ENCODE results near the gene SELENOH. TPM values are rescaled to one million over a fixed set of nuclear protein-coding genes. Genes with fewer than 3 reads are reported as not detected.

Gene SELENOH, protein sequence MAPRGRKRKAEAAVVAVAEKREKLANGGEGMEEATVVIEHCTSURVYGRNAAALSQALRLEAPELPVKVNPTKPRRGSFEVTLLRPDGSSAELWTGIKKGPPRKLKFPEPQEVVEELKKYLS
- total RNA-seq, result 100 to 1,000 TPM in 2 of 4 donors, 10 to 100 TPM in 2; 78.2 to 117 (median 102) TPM

DNA sequence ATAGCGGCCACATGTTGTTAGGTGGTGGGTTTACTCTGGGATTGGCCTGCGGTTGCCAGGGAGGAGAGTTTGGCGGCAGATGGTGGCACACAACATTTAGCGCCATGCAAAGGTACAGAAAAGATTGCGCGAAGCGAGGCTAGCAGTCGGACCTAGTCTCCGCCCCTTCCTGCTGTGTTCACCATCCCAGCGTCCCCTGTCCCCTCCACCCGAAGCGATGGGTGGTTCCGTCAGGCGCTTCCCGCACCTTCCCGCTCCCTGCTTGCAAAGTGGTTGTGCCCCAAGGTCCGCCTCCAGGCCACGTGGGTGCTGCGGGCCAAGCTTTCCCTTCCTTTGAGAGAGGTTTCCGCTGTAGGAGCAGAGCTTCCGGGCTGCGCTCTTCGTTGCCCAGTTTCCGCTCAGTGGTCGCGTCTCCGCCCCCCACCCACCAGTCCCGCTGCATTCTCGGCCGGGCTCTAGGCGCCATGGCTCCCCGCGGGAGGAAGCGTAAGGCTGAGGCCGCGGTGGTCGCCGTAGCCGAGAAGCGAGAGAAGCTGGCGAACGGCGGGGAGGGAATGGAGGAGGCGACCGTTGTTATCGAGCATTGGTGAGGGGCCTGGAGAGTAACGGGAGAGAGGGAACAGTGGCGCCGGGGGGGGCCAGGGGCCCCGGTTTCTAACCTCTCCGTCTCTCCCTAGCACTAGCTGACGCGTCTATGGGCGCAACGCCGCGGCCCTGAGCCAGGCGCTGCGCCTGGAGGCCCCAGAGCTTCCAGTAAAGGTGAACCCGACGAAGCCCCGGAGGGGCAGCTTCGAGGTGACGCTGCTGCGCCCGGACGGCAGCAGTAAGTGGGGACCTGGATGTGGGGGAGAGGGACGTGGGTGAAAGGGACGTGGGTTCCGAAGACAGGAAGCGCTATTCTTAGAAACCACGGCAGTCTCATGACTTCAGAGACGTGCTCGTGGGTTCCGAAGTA is at the start of gene SELENOH:
Gene SELENOH (plus strand): TSS at position 360 of the 955 bp plus-strand sequence. CDS start 105 bp downstream, at position 465.
- Histone ChIP-seq H3K27ac (peak within 1 kb of the TSS; percentile 94 to 99 (median 97)), H3K4me3 (peak within 1 kb of the TSS; percentile 78 to 94 (median 94)), H3K36me3 (peaks cover 0 to 25% (median 6%) of the 10 kb centered on the region in 4 donors), H3K4me1 (peaks cover 7 to 25% (median 11%) of the 10 kb centered on the region in 4 donors), H3K27me3 (no peaks in the 10 kb centered on the region), H3K9me3 (no peaks in the 10 kb centered on the region)
- intact Hi-C loops (cut with DNase I; ENCODE audit: low total_unique reads), result loop anchor here (10.0 kb wide), 1 partner anchor 53 kb away; no protein-coding TSS in a partner anchor
- 0 to 1% methylated on average over 3 to 59 of the region's 75 CpGs for WGBS, 2 donors (ENCODE audit: low coverage in 1 of 2)
- peak; percentile 95 to 98 (median 96) for TF ChIP-seq POLR2AphosphoS5 (IDR thresholded peaks at IDR 0.05)
- peak; percentile 93 for TF ChIP-seq POLR2A (IDR thresholded peaks at IDR 0.05)
- TF ChIP-seq EP300 (IDR thresholded peaks at IDR 0.05; ENCODE audit: low read depth), result no peak
- TF ChIP-seq CTCF (IDR thresholded peaks at IDR 0.05), result peak in 1 of 5 experiments; percentile 6
- DNase-seq, result peak; percentile 97
- in situ Hi-C loops (cut with MboI; ENCODE audit: low pct_ligation_motif_present in 1 of 4, low pct_unique_long_range_greater_than_20kb in 1 of 4, low sequenced_read_pairs in 3 of 4), result loop anchor here in 2 of 4 donors (10.0 kb wide), 1 partner anchor 63 kb away; no protein-coding TSS in a partner anchor

GRCh38 chr11:57698843-57699365 is 42.4 kb upstream of the SELENOH start:
- WGBS, 2 donors (ENCODE audit: low coverage in 1 of 2), result 83% methylated on average over 15 of the region's 18 CpGs; no CpG with 5 or more reads in 1 of the 2 donors
- Histone ChIP-seq H3K4me1 (no peaks in the 10 kb centered on the region), H3K4me3 (no peak overlapping the region), H3K36me3 (peaks cover 0 to 70% (median 33%) of the 10 kb centered on the region in 4 donors), H3K27me3 (no peaks in the 10 kb centered on the region), H3K27ac (no peak overlapping the region), H3K9me3 (no peaks in the 10 kb centered on the region)
- no peak for DNase-seq
- in situ Hi-C loops (cut with MboI; ENCODE audit: low pct_ligation_motif_present in 1 of 4, low pct_unique_long_range_greater_than_20kb in 1 of 4, low sequenced_read_pairs in 3 of 4), result loop anchor here in 1 of 4 donors (25.0 kb wide), 1 partner anchor 113 kb away; no protein-coding TSS in a partner anchor
- TF ChIP-seq POLR2A (IDR thresholded peaks at IDR 0.05), result no peak
- no peak for TF ChIP-seq EP300 (IDR thresholded peaks at IDR 0.05; ENCODE audit: low read depth)
- no peak for TF ChIP-seq POLR2AphosphoS5 (IDR thresholded peaks at IDR 0.05)
- no peak for TF ChIP-seq CTCF (IDR thresholded peaks at IDR 0.05)
- intact Hi-C loops (cut with DNase I; ENCODE audit: low total_unique reads), result no loop called here

- in situ Hi-C loops (cut with MboI; ENCODE audit: low pct_ligation_motif_present in 1 of 4, low pct_unique_long_range_greater_than_20kb in 1 of 4, low sequenced_read_pairs in 3 of 4) (loop anchor here in 1 of 4 donors (25.0 kb wide), 1 partner anchor 112 kb away; no protein-coding TSS in a partner anchor), intact Hi-C loops (cut with DNase I; ENCODE audit: low total_unique reads) (no loop called here)
- Histone ChIP-seq H3K27ac (no peak overlapping the region), H3K4me1 (no peaks in the 10 kb centered on the region), H3K36me3 (peaks cover 0 to 70% (median 31%) of the 10 kb centered on the region in 4 donors), H3K4me3 (no peak overlapping the region), H3K27me3 (no peaks in the 10 kb centered on the region), H3K9me3 (no peaks in the 10 kb centered on the region)
- 86 to 91% methylated on average over 8 to 10 of the region's 10 CpGs for whole genome bisulfite sequencing, 2 donors (ENCODE audit: low coverage in 1 of 2)
- no peak for DNase-seq
- TF ChIP-seq POLR2AphosphoS5 (IDR thresholded peaks at IDR 0.05) (no peak), CTCF (IDR thresholded peaks at IDR 0.05) (no peak)
Observed at GRCh38 chr11:57699813-57700212, 41.5 kb upstream of the SELENOH start.

GRCh38 chr11:57700425-57700824 is 40.9 kb upstream of the SELENOH start:
- WGBS, 2 donors (ENCODE audit: low coverage in 1 of 2), result 77 to 82% methylated on average over 3 of the region's 3 CpGs
- in situ Hi-C loops (cut with MboI; ENCODE audit: low pct_ligation_motif_present in 1 of 4, low pct_unique_long_range_greater_than_20kb in 1 of 4, low sequenced_read_pairs in 3 of 4), result no loop called here
- DNase-seq, result no peak
- Histone ChIP-seq H3K9me3 (no peaks in the 10 kb centered on the region), H3K4me1 (no peaks in the 10 kb centered on the region), H3K4me3 (no peak overlapping the region), H3K27me3 (no peaks in the 10 kb centered on the region), H3K27ac (no peak overlapping the region), H3K36me3 (peaks cover 0 to 65% (median 28%) of the 10 kb centered on the region in 4 donors)
- intact Hi-C loops (cut with DNase I; ENCODE audit: low total_unique reads), result no loop called here
- TF ChIP-seq POLR2AphosphoS5 (IDR thresholded peaks at IDR 0.05) (no peak), EP300 (IDR thresholded peaks at IDR 0.05; ENCODE audit: low read depth) (no peak), CTCF (IDR thresholded peaks at IDR 0.05) (no peak), POLR2A (IDR thresholded peaks at IDR 0.05) (no peak)
